ENCODE data around the gene HSDL2. TPM values are rescaled to one million over a fixed set of nuclear protein-coding genes. Genes with fewer than 3 reads are reported as not detected.

HSDL2 gene
- polyA plus RNA-seq, 1 of the 3 experiments (the other 2 are of a cell fraction), result 14.4 TPM

DNA sequence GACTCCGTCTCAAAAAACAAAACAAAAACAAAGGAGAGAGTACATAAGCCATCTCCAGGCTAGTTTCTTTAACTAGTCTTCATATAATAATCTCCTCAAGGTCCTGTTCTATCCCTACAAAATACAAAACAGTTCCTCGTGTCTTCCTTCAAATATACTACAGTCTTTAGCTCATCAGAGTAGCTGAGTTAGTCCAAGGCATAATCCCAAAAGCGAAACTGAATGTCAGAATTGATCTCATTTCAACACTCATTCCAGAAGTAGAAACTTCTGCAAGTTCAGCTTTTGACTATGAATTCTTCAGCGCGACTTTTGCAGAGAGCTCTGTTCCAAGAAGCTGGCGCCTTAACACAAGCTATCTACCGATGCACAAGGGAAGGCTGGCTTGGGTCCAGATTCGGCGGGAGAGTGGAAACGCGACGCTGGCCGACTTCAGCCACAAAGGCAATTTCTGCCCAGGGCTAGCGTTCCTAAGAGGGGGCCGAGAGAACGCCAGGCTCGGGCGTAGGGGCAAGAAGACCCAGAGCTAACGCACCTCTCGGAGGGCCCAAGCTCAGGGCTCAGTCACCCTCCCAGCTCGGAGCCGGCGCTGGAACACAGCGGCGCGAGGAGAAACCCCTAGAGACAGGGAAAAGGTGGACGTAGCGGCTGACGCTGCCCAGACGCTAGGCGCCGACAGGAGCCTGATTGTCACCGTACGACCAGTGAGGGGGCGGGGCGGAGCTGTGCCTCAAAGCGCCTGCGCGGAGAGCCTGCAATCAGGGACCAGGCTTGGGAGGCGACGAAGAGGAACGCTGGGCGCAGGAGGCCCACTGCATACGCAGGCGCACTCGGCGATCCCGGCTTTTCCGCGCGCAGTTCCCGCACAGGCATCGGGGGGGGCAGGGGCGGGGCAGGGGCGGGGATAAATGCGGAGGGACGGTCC lies 469 bp upstream of the HSDL2 start (continued):
- TF ChIP-seq TEAD4 (IDR thresholded peaks at IDR 0.05; ENCODE audit: borderline replicate concordance, insufficient read depth) (no peak), MXI1 (IDR thresholded peaks at IDR 0.05; ENCODE audit: low read depth, low read length) (no peak; the same call in none of the 2 replicates), GATA2 (CRISPR knock-in tag; IDR thresholded peaks at IDR 0.05) (no peak), JUND (IDR thresholded peaks at IDR 0.05) (no peak), TCF12 (IDR thresholded peaks at IDR 0.05) (peak; percentile 46; the same call in 1 of the 2 replicates), YY1 (IDR thresholded peaks at IDR 0.05; ENCODE audit: low read depth) (no peak), MEF2A (IDR thresholded peaks at IDR 0.05; ENCODE audit: borderline replicate concordance, low read depth) (no peak), POLR2AphosphoS5 (IDR thresholded peaks at IDR 0.05; ENCODE audit: low read depth, low read length) (peak; percentile 96), FOXJ3 (CRISPR knock-in tag; IDR thresholded peaks at IDR 0.05) (no peak), FOXM1 (IDR thresholded peaks at IDR 0.05; ENCODE audit: low read depth) (no peak), RAD21 (IDR thresholded peaks at IDR 0.05; ENCODE audit: low read length) (peak; percentile 50), RCOR1 (IDR thresholded peaks at IDR 0.05; ENCODE audit: low read length) (no peak), NFIC (IDR thresholded peaks at IDR 0.05; ENCODE audit: borderline replicate concordance) (peak; percentile 83), NRF1 (IDR thresholded peaks at IDR 0.05; ENCODE audit: low read depth, low read length) (peak; percentile 93), CHD2 (IDR thresholded peaks at IDR 0.05; ENCODE audit: low read length, partially characterized antibody) (peak; percentile 30), TAF1 (IDR thresholded peaks at IDR 0.05; ENCODE audit: borderline replicate concordance, low read depth, low read length) (peak; percentile 79), EP300 (IDR thresholded peaks at IDR 0.05; ENCODE audit: borderline replicate concordance in 1 of 2, low read depth in 1 of 2, low read length in 1 of 2) (peak in 1 of 2 experiments; percentile 7; a peak in 1 of 4 replicates), SMC3 (IDR thresholded peaks at IDR 0.05; ENCODE audit: low read depth, low read length) (no peak), FOSL2 (IDR thresholded peaks at IDR 0.05; ENCODE audit: borderline replicate concordance, low read depth) (no peak)
- TF ChIP-seq, protein P1, sequence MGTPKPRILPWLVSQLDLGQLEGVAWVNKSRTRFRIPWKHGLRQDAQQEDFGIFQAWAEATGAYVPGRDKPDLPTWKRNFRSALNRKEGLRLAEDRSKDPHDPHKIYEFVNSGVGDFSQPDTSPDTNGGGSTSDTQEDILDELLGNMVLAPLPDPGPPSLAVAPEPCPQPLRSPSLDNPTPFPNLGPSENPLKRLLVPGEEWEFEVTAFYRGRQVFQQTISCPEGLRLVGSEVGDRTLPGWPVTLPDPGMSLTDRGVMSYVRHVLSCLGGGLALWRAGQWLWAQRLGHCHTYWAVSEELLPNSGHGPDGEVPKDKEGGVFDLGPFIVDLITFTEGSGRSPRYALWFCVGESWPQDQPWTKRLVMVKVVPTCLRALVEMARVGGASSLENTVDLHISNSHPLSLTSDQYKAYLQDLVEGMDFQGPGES (IDR thresholded peaks at IDR 0.05; ENCODE audit: low read depth, low read length), result no peak
- TF ChIP-seq, protein P2, sequence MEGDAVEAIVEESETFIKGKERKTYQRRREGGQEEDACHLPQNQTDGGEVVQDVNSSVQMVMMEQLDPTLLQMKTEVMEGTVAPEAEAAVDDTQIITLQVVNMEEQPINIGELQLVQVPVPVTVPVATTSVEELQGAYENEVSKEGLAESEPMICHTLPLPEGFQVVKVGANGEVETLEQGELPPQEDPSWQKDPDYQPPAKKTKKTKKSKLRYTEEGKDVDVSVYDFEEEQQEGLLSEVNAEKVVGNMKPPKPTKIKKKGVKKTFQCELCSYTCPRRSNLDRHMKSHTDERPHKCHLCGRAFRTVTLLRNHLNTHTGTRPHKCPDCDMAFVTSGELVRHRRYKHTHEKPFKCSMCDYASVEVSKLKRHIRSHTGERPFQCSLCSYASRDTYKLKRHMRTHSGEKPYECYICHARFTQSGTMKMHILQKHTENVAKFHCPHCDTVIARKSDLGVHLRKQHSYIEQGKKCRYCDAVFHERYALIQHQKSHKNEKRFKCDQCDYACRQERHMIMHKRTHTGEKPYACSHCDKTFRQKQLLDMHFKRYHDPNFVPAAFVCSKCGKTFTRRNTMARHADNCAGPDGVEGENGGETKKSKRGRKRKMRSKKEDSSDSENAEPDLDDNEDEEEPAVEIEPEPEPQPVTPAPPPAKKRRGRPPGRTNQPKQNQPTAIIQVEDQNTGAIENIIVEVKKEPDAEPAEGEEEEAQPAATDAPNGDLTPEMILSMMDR (IDR thresholded peaks at IDR 0.05), result no peak
- TF ChIP-seq, protein P3, sequence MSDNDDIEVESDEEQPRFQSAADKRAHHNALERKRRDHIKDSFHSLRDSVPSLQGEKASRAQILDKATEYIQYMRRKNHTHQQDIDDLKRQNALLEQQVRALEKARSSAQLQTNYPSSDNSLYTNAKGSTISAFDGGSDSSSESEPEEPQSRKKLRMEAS (IDR thresholded peaks at IDR 0.05; ENCODE audit: low read depth), result 0 out of 2 replicates have a peak, but pooled peaks have one; percentile 39
- TF ChIP-seq, protein P4, sequence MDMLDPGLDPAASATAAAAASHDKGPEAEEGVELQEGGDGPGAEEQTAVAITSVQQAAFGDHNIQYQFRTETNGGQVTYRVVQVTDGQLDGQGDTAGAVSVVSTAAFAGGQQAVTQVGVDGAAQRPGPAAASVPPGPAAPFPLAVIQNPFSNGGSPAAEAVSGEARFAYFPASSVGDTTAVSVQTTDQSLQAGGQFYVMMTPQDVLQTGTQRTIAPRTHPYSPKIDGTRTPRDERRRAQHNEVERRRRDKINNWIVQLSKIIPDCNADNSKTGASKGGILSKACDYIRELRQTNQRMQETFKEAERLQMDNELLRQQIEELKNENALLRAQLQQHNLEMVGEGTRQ (IDR thresholded peaks at IDR 0.05; ENCODE audit: borderline replicate concordance, low read depth, low read length), result no peak
- TF ChIP-seq, protein P5, sequence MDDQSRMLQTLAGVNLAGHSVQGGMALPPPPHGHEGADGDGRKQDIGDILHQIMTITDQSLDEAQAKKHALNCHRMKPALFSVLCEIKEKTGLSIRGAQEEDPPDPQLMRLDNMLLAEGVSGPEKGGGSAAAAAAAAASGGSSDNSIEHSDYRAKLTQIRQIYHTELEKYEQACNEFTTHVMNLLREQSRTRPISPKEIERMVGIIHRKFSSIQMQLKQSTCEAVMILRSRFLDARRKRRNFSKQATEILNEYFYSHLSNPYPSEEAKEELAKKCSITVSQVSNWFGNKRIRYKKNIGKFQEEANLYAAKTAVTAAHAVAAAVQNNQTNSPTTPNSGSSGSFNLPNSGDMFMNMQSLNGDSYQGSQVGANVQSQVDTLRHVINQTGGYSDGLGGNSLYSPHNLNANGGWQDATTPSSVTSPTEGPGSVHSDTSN (IDR thresholded peaks at IDR 0.05), result peak; percentile 58
